Tibial nerve (tissue), 4 donors: ENCODE data around the gene MFSD2B.

Experiments
- CTCF ChIP-seq, 5 experiments: fragments of 200-600 bp in 3 of 5; fragments of 450-650 bp in 2 of 5; sonication (generic) in 3 of 5; IDR thresholded peaks; one replicate each; pipeline ENCODE4 v1.5.1; 2016 to 2019; ENCODE audit warnings: antibody characterized with exemption in 5 of 5, mild to moderate bottlenecking in 3 of 5, moderate library complexity in 2 of 5
- EP300 ChIP-seq, 2 donors: sonication (generic); formaldehyde crosslinking; IDR thresholded peaks; one replicate each; pipeline ENCODE4 v1.6.1; 2017; ENCODE audit warnings: antibody characterized with exemption in 2 of 2, mild to moderate bottlenecking in 1 of 2

- TF ChIP-seq CTCF (IDR thresholded peaks at IDR 0.05) (no peak), EP300 (IDR thresholded peaks at IDR 0.05) (no peak)
Measured at GRCh38 chr2:24020244-24020643, 10.4 kb downstream of the MFSD2B start.
